Measurements from ENCODE around the gene AMMECR1.
A peak's percentile ranks its signal among the peaks of the same experiment; 100 is the strongest.

The AMMECR1 gene

GRCh38 chrX:110153896-110154295 is 164.0 kb downstream of the AMMECR1 start:
- CTCF ChIA-PET = interaction anchor here (0.6 to 21.0 kb wide), 2 partner anchors 140 to 259 kb away, joined by 3 to 409 read pairs; no protein-coding TSS in a partner anchor

GRCh38 chrX:110153244-110153643 is 164.6 kb downstream of the AMMECR1 start:
- DNase-seq = no peak
- Mint-ChIP-seq H3K27ac (no peak overlapping the region), H3K9me3 (no peaks in the 10 kb centered on the region), H3K4me1 (peaks cover 4% of the 10 kb centered on the region), H3K4me3 (no peak overlapping the region), H3K27me3 (no peaks in the 10 kb centered on the region), H3K36me3 (peaks cover 1% of the 10 kb centered on the region)
- CTCF ChIA-PET = interaction anchor here (0.7 to 21.0 kb wide), 2 partner anchors 182 to 260 kb away, joined by 3 to 409 read pairs; no protein-coding TSS in a partner anchor

More at GRCh38 chrX:110153896-110154295, 164.0 kb downstream of the AMMECR1 start:
- no peak overlapping the region for H3K4me3 Mint-ChIP-seq
- no peak overlapping the region for H3K27ac Mint-ChIP-seq
- peaks cover 1% of the 10 kb centered on the region for H3K36me3 Mint-ChIP-seq
- no peak for DNase-seq
- no peaks in the 10 kb centered on the region for H3K27me3 Mint-ChIP-seq
- no peaks in the 10 kb centered on the region for H3K9me3 Mint-ChIP-seq
- peaks cover 4% of the 10 kb centered on the region for H3K4me1 Mint-ChIP-seq

GRCh38 chrX:110146521-110146920 is 171.4 kb downstream of the AMMECR1 start:
- no peaks in the 10 kb centered on the region for H3K36me3 Mint-ChIP-seq
- CTCF ChIA-PET = interaction anchor here (0.6 to 4.3 kb wide), 28 partner anchors 8 to 432 kb away, joined by 3 to 24 read pairs (median 4); no protein-coding TSS in a partner anchor
- peak; percentile 42 for DNase-seq
- no peaks in the 10 kb centered on the region for H3K27me3 Mint-ChIP-seq
- no peaks in the 10 kb centered on the region for H3K4me1 Mint-ChIP-seq
- H3K4me3 Mint-ChIP-seq = no peak overlapping the region
- H3K9me3 Mint-ChIP-seq = no peaks in the 10 kb centered on the region
- H3K27ac Mint-ChIP-seq = no peak overlapping the region

- Mint-ChIP-seq H3K4me3 (no peak overlapping the region), H3K36me3 (no peaks in the 10 kb centered on the region), H3K9me3 (no peaks in the 10 kb centered on the region), H3K27ac (no peak overlapping the region), H3K4me1 (no peaks in the 10 kb centered on the region), H3K27me3 (no peaks in the 10 kb centered on the region)
- CTCF ChIA-PET = interaction anchor here (0.6 to 4.3 kb wide), 23 partner anchors 8 to 266 kb away, joined by 3 to 24 read pairs (median 5); no protein-coding TSS in a partner anchor
- peak; percentile 27 for DNase-seq
These were observed 172.0 kb downstream of the AMMECR1 start for GRCh38 chrX:110145854-110146253.

GRCh38 chrX:110145311-110145710 is 172.6 kb downstream of the AMMECR1 start:
- no peak overlapping the region for H3K4me3 Mint-ChIP-seq
- H3K9me3 Mint-ChIP-seq = no peaks in the 10 kb centered on the region
- CTCF ChIA-PET = interaction anchor here (2.0 to 4.3 kb wide), 7 partner anchors 11 to 267 kb away, joined by 6 to 24 read pairs (median 15); no protein-coding TSS in a partner anchor
- no peaks in the 10 kb centered on the region for H3K36me3 Mint-ChIP-seq
- DNase-seq = no peak
- H3K27ac Mint-ChIP-seq = no peak overlapping the region
- no peaks in the 10 kb centered on the region for H3K4me1 Mint-ChIP-seq
- no peaks in the 10 kb centered on the region for H3K27me3 Mint-ChIP-seq

Measured in activated naive CD4-positive, alpha-beta T cell treated with anti-CD3 and anti-CD28 coated beads, Interleukin-2, amount 10 ng/mL, durations not matched to agents 7 days and 5 days (primary cell).